ENCODE data around the gene TIMM23.
"Not testable (repeated sequence)": the region's sequence is repeated elsewhere in the genome, so short reads cannot be mapped to it uniquely, and the experiment has no call there.

TIMM23 gene

GRCh38 chr10:45983538-45984186, 11.4 kb downstream of the TIMM23 start:
- TF ChIP-seq CTCF (conservative IDR thresholded peaks at IDR 0.05) = peak; percentile 60
- H3K27ac ChIP-seq = not testable (repeated sequence)

- not testable (repeated sequence) for H3K27ac ChIP-seq
Observed at GRCh38 chr10:45984473-45984872, 12.2 kb downstream of the TIMM23 start.

GRCh38 chr10:45985590-45985989, 13.3 kb downstream of the TIMM23 start:
- H3K27ac ChIP-seq = not testable (repeated sequence)

GRCh38 chr10:45997557-45997956, 25.3 kb downstream of the TIMM23 start:
- no peak for TF ChIP-seq CTCF (conservative IDR thresholded peaks at IDR 0.05)
- H3K27ac ChIP-seq = no peak overlapping the region

- no peak overlapping the region for H3K27ac ChIP-seq
- no peak for TF ChIP-seq CTCF (conservative IDR thresholded peaks at IDR 0.05)
Observed at GRCh38 chr10:45997994-45998763, 25.9 kb downstream of the TIMM23 start.

GRCh38 chr10:45999955-46000354, 27.7 kb downstream of the TIMM23 start:
- H3K27ac ChIP-seq = not testable (repeated sequence)

- no peak overlapping the region for H3K27ac ChIP-seq
- TF ChIP-seq CTCF (conservative IDR thresholded peaks at IDR 0.05) = no peak
Observed at GRCh38 chr10:46000538-46000937, 28.2 kb downstream of the TIMM23 start.

GRCh38 chr10:46001187-46001756, 29.0 kb downstream of the TIMM23 start:
- H3K27ac ChIP-seq = no peak overlapping the region
- no peak for TF ChIP-seq CTCF (conservative IDR thresholded peaks at IDR 0.05)

GRCh38 chr10:46002189-46002687, 29.9 kb downstream of the TIMM23 start:
- not testable (repeated sequence) for H3K27ac ChIP-seq
